ENCODE results near the gene C17orf100.
A peak's percentile ranks its signal among the peaks of the same experiment; 100 is the strongest.

Gene C17orf100

GRCh38 chr17:6636616-6637457, 14.7 kb upstream of the C17orf100 start:
- no peak for DNase-seq (ENCODE audit: extremely low read depth, low read depth)
- TF ChIP-seq, protein P1, sequence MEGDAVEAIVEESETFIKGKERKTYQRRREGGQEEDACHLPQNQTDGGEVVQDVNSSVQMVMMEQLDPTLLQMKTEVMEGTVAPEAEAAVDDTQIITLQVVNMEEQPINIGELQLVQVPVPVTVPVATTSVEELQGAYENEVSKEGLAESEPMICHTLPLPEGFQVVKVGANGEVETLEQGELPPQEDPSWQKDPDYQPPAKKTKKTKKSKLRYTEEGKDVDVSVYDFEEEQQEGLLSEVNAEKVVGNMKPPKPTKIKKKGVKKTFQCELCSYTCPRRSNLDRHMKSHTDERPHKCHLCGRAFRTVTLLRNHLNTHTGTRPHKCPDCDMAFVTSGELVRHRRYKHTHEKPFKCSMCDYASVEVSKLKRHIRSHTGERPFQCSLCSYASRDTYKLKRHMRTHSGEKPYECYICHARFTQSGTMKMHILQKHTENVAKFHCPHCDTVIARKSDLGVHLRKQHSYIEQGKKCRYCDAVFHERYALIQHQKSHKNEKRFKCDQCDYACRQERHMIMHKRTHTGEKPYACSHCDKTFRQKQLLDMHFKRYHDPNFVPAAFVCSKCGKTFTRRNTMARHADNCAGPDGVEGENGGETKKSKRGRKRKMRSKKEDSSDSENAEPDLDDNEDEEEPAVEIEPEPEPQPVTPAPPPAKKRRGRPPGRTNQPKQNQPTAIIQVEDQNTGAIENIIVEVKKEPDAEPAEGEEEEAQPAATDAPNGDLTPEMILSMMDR (IDR thresholded peaks at IDR 0.05; ENCODE audit: low read depth, low read length): no peak

GRCh38 chr17:6637458-6637840, 14.1 kb upstream of the C17orf100 start:
- DNase-seq (ENCODE audit: extremely low read depth, low read depth): no peak
- TF ChIP-seq, protein P1 (IDR thresholded peaks at IDR 0.05; ENCODE audit: low read depth, low read length): no peak

- TF ChIP-seq, protein P1 (IDR thresholded peaks at IDR 0.05; ENCODE audit: low read depth, low read length): no peak
- no peak for DNase-seq (ENCODE audit: extremely low read depth, low read depth)
Measured at GRCh38 chr17:6638046-6638908, 13.3 kb upstream of the C17orf100 start.

GRCh38 chr17:6639014-6639585, 12.5 kb upstream of the C17orf100 start:
- no peak for DNase-seq (ENCODE audit: extremely low read depth, low read depth)

DNA sequence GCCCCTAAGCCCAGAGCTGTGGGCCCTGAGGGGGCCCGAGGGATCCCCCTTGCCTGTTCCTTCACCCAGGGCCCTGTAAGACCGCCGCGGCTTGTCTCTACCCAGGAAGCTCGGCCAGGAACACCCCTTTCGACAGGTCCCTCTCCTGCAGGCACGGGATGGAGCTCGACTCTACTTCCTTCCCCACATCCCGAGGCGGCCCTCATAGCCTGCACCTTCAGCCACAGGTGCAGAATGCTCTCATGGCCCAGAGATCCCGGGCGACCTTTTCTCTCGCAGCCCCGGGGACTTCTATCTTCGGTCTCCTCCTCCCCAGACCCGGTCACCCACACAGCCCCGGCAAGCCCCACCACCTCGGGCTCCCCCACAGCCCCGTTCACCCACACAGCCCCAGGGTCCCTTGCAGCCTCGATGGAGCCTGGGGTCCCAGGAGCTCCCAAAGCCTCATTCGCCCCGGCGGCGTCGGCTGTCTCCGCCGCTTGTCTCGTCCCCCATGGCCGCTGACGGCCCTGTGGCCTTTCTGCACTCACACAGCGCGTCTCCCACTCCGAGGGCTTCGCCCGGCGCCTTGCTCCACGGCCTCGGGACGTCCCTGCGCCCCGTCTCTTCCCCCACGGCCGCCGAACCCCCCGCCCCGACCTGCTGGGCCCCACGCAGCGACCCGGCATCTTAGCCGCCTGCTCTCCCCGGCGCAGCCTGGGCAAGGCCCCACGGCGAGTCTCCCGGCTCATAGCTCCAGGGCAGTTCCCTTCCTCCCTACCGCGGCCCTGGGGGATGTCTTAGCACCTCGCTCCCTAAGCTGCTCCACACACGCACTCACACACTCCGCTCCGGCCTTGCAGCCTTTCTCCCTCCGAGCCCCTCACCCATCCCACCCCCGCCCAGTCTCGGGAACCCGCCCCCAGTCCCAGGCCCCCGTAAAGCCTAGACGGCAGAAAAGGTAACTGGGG, 11.7 kb upstream of the C17orf100 start:
- TF ChIP-seq, protein P1 (IDR thresholded peaks at IDR 0.05; ENCODE audit: low read depth, low read length): no peak
- DNase-seq (ENCODE audit: extremely low read depth, low read depth): peak; percentile 3

More at GRCh38 chr17:6639014-6639585, 12.5 kb upstream of the C17orf100 start:
- TF ChIP-seq, protein P1 (IDR thresholded peaks at IDR 0.05; ENCODE audit: low read depth, low read length): no peak

- DNase-seq (ENCODE audit: extremely low read depth, low read depth): peak; percentile 68
- TF ChIP-seq, protein P1 (IDR thresholded peaks at IDR 0.05; ENCODE audit: low read depth, low read length): no peak
Measured at GRCh38 chr17:6640536-6641246, 10.9 kb upstream of the C17orf100 start, which contains the start of the genes KIAA0753 and TXNDC17. Gene KIAA0753, minus strand, starts transcription at chr17:6640711. Its CDS starts 5,608 bp downstream, at chr17:6635103. Gene TXNDC17, plus strand, starts transcription at chr17:6641060. Its CDS starts 23 bp downstream, at chr17:6641083.
